GM19463 (cell line): Measurements from ENCODE around the gene UNC119B.

Source experiments
- ATAC-seq: cut with Tn5 transposase; IDR thresholded peaks from one replicate; pipeline ENCODE4 v1.9.1; 2021; ENCODE audit warnings: mild to moderate bottlenecking, moderate library complexity; ENCODE audit not compliant: unreplicated experiment

UNC119B gene

DNA sequence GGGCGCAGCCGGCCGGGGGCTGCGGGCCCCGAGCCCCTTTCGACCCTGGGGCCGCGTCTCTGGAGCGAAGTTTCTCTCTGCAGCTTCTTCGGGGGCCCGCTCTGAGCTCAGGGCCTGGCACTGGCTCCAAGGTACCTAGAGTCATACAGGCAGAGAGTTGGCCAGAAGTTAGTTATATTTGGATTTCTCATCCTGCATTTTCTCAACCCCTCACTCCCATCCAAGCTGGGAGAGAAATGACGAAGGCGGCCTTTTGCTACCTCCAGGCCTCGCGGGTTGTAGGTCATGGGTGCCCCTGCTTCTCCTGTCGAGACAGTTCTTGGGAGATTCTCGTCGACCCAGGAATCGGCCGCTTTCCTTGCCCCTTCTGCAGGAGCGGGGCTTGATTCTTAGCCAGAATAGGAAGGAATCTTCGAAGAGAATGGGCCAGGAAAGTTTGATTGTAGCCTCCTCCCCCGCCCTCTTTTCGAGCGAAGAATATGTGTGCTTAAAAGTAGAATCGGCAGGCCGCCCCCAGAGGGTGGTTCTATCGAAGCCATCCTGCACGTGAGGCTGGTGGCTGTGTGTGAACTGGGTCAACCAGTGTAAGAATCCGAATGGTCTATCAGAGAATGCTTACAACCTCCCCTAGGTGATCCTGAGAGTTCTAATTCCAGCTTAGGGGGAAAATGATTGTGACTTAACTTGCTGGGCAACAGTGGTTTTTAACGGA is 22.5 kb upstream of the UNC119B start:
- ATAC-seq = no peak

DNA sequence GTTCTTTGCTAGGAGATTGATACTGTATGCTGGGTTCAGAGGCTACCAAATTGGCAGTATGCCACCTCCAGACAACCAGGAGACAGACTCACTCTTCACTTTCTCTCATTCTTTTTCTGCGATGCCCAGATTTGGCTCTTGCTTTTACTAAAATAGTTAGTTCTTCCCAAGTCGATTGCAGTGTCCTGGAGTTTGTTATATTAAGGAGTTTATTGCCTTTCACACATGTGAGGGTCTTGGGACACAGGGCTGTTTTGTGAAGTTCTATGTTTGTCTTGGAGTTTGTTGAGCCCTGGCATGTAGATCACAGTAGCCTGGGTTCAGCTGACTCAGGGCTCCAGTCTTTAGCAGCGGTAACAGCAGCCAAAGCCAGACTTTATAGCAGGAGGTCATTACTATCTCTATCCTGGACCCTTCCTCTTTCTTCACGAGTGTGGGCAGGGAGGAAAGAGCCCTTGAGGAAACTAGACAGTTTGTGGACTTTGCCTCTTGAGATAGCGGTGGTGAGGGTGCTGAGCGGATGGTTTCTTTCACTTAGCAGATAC is 21.7 kb upstream of the UNC119B start:
- no peak for ATAC-seq

DNA sequence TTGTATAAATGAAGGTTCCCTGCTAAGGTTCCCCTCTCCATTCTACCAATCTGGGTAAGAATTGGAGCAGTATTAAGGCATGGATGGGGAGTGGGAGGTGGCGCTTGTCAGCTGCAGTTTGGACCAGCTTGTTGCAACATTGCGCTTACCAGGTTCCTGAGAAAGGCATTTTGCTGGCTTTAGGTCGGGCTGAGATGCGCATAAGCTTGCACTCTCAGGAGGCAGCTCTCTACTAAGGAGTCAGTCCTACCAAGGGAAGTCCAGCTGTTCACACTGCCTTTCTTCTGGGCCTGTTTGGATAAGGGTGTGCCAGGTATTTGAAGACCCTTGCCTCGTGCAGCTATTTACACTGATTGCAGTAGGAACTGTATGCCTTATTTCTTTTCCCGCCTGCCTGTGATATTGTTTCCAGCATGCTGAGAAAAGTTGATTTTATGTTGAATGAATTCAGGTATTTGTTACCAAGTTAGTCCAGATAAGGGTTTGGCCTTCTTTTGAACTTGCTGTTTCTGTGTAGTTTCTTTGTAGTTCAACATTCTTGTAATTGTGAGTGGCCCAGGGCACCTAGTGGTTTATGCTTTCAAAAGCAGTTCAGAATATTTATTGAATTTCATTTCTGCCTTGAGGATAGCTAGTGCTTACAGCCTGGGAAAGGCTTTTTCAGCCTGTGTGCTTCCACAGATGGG is 20.7 kb upstream of the UNC119B start:
- ATAC-seq = no peak

DNA sequence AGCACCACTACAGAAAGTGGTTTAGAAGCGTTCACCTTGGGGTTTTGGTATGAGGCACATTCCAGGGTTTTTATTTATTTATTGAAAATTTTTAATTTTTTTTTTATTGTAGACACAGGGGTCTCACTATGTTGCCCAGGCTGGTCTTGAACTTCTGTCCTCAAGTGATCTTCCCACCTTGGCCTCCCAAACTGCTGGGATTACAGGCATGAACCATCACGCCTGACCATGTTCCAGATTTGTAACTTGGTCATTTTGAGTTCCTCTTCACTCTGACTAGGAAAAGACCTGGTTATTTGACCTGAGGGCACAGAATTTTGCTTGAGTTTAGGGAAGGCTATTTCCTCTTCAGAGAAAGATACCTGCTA is 20.2 kb upstream of the UNC119B start:
- ATAC-seq = no peak

DNA sequence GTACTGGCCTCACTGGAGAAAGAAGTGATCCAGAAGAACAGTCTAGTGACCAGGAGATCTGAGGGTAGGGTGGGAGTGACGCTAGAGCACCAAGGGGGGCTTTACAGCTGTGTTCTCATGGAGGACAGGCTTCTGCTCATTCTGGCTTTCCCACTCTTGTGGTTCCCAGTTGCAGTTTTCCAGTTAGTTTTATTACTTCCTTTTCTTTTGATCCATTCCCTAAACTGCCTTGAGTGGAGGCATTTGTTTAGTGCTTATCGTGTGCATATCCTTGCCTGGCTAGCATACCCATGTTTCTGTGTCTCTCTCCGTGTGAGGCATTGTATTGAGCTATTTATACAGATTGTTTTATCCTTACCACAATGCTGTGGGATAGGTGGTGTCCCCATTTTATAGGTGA is 19.3 kb upstream of the UNC119B start:
- ATAC-seq = no peak

DNA sequence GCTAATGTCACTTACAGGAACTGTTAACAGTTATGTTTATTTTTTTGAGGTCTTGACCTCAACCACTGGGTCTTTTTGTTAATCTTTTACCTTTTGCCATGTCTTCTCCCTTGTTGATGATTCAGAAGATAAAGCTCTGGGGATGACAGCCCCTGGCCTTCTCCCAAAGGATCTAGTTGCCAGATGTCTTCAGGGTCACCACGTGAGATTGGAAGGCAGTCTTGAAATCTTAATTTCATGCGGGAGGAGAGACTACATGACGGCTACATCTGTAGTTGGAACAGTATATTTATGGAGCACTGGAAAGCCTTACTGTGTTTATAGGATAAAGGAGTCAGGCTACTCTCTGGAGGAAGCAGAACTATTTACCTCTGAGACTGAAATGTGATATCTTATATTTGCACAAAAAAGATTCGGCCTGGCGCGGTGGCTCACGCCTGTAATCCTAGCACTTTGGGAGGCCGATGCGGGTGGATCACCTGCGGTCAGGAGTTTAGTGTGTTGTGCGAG is 17.7 kb upstream of the UNC119B start:
- no peak for ATAC-seq

DNA sequence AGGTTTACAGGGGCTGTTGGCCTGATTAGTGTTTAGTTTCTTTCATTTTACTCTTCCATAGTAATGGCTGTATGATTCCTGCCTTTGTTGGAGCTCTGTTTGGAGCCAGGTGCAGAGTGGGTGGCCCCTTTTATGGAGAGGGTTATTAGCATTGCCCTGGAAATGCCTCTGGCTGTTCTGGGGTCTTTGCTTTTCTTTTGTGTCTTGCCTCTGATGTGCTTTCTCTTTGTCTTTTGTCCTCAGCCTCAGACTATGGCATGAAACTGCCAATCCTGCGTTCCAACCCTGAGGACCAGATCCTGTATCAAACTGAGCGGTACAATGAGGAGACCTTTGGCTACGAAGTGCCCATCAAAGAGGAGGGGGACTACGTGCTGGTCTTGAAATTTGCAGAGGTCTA is 16.4 kb upstream of the UNC119B start:
- no peak for ATAC-seq

DNA sequence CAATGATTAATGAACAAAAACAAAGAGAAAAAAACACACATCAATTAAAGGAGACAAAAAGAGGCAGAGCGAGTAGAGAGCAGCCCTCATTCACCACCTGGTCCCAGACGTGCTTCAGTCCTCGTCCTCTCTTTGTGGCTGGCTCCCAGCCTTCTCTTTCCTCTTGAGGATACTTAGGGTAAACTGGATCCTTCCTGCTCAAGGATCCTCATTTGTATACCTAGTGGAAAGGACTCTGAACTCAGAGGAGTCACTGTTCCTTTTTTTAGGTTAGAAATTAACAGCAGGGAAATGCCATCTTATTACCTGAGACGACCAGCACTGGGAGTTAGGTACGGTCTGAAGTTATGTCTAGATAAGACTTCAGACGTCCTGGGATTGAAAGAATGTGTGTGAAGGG is 13.6 kb upstream of the UNC119B start:
- ATAC-seq = no peak

DNA sequence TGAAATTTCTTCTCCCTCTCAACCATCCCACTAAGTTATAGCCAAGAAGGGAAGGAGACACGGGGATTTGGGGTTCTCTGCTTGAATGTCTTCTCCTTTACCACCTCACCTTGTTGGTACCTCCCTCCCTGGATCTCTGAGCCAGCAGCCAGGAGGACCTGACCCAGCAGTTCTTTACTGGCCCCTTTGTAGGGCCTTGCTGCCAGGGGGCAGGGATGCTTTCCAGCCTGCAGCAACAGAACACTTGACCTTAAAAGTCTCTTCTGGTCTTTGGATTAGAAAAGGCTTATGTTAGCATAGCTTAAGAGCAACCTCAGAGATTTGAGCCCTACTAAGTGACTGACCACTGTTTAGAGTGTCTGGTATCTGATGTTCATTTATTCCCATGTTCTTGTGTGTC is 12.9 kb upstream of the UNC119B start:
- no peak for ATAC-seq

DNA sequence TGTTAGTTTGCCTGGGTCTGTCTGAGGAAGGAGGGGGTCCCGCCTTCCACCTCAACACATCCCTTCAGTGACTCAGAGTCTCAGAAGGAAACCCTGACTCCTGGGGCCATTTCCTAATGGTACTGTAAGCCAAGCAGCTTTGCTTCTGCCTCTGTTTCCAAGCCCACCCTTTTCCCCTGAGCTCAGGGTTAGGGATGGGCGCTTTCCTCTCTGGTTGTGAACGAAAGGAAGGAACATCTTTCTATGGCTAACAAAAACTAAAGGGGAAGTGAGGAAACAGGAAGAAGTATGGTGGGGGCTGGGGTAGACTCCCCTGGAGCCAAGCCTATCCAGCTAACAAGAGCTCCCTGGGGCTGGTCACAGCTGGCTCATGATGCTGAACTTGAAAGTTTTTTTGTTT is 11.6 kb upstream of the UNC119B start:
- ATAC-seq = no peak

DNA sequence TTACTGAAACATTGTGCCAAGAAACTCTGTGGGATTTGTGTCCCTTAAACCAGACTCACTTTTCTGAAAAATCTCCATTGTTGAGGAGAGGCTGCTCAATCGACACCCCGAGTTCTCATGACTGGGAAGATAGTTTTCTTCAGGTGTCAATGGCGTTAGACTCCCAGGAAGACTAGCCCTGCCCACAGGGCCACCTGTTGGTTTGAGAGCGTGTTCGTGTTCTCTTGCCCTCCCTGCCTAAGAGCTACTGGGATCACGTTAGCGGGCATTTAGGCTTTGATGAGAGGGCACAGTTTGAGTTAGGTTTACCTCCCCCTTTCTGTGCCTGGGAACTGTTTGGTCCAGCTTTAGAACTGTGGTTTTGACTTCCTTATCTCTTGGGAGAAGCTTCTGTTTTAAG is 10.7 kb upstream of the UNC119B start:
- ATAC-seq = no peak

DNA sequence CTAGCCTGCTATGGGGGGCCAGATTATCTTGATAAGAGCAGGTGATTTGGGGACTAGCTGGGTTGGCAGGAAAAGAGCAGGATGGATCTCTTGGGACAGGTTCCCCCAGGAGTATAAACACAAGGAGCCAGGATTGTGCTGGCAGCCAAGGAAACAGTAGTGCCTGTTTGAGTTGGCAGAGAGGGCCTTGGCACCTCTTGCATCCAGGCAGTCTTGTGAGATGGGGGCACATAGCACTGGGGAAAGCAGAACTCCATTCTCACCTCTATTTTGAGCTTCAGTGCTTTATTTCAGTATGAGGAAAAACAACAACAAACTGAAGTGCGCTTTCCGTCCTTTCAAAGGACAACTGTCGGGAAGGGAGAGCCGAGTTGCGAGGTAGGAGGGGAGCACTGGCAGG is 9.4 kb upstream of the UNC119B start:
- ATAC-seq = no peak

DNA sequence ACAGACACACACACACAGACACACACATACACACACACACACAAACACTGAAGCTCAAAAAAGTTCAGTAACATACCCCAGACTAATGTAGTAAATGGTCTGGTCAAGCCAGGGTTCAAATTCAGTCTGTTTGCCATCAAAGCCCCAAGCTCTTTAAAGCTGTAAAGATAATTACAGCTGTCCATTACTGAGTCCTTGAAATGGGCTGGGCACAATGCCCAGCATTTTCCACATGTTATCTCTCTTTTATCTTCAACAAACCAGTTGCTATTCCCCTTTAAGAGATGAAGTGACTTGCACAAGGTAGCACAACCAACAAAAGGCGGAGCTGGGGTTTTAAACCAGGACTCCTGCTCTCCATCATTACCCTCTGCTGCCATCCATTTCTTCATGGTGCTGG is 7.6 kb upstream of the UNC119B start:
- ATAC-seq = no peak

DNA sequence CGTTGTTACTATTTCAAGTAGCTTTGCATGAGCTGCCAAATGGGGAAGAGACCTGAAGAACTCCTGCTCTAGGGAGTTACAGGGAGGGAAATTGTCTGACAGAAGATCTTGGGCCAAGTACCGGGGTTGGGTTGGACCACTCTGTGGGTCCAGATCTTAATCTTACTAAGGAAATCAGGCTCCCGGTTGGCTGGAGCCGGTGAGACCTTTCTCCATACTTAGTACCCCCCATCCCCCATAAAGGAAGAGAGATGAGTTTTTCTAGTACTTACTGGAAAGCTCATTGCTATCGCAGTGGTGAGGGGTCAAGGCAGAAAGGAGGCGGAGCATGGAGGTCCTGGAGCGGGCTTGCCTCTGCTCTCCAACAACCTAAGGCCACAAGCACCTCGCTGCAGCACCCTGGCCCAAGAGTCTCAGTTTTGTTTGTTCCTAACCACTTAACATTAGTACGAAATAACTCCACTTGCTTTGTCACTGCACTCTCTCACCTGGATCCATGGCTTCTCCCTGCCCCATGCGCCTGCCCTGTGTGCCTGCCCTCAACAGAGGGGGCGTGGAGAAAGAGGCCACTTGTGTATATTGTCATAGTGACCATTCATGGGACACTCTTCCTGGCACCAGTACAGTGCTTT is 6.8 kb upstream of the UNC119B start:
- ATAC-seq = no peak

DNA sequence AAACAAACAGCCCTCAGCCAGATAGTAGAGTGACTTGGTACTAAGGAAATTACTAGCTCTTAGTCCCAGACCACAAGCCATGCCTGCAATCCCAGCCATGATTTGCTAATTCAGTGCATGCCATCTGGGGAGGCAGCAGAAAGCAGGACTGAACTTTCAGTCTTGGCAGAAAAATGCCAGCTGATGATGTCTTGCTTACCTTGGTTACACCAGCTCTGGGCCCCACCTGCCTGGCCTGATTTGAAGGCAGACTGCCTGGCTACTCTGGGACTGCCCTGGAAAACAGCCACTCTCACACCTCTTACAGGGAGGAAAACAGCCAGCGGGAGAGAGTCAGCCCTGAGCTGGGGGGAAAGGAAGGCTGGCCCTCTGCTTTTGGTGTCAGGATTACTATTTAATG is 4.6 kb upstream of the UNC119B start:
- ATAC-seq = no peak

DNA sequence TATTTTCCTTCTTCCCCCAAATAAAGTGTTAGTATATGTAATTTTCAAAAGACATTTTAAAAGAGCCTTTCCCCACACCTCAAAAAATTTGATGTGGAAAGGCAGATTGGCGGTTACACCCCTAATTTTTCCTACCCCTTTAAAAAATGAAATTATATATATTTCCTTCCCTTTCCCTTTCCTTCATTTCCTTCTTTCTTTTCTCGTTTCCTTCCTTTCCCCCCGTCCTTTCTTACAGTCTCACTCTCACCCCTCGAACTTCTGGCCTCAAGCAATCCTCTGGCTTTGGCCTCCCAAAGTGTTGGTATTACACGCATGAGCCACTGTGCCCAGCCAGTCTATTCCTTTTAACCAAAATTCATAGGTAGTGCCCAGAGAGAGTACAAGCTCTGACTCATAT is 4.2 kb upstream of the UNC119B start:
- ATAC-seq = no peak

DNA sequence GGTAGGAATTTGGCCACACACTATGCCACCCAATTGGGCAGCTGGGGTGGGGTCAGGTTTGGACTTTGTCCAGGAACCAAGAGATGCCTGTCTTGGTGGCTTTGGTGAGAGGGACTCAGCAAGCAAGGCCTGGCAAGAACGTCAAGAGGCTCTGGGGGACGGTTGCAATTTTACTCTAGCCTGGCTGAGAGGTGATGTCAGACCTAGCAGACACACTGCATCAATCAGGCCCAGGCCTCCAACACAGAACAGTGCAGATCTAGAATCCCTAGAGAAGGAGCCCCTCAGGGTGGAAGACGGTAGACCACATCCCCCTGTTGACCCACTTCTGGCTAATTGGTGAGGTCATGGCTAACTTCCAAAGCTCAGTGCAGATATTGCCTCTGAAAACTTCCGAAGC is 1.6 kb upstream of the UNC119B start:
- ATAC-seq = no peak

DNA sequence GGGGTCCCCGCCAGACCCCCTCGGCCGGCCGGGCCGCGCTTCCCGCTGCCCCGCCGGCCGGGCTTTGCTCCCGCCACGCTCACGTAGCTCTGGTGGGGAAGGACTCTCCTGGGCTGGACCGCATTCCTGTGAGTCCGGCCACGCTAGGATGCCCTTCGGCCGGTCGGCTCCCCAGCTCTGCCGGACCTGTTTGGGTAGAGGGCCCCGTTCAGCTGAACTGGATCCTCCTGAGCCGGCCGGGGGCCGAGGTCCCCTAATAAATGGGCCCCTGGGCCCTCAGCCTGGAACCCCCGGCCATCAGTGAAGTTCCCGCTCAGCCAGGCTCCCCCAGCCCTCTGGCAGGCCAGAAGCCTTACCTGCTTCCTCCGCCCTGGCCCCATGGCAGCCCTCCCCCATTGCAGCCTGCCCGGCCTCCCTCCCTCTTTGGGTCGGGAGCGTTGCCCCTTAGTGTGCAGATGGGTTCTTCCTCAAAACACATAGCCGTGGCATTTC is 593 bp downstream of the UNC119B start:
- peak; percentile 27 for ATAC-seq

DNA sequence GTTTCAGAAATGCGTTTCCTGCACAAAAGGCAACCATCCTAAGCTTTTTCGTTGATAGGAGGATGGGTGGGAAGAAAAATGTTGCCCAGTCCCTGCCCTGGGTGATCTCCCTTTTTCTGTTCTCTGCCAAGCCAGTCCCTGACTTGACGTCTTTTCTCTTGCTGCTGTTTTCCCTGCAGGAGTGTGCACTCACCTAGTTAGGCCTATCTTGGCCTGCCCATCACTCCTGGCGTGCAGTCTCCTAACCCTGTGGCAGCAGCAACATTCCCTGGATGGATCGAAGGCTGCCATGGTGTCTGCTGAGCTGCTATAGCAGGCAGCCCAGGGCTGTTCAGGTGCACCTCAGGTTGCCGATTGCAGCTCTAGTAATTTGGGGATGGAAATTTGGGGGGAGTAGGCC is 1.2 kb downstream of the UNC119B start:
- no peak for ATAC-seq

DNA sequence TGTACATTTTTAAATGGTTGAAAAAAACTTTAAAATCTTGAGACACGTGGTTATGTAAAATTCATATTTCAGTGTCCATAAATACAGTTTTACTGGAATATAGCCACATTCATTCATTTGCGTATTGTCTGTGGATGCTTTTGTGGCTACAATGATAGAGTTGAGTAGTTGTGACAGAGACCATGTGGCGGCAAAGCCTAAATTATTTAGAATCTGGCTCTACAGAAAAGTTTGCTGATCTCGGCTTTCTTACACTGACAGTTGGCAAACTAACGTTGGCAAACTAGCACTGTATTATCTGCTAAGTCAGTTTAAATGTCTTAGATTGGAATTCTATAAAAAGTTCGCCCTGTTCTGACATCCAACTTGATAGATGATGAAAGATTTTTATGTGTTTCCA is 2.4 kb downstream of the UNC119B start:
- no peak for ATAC-seq

DNA sequence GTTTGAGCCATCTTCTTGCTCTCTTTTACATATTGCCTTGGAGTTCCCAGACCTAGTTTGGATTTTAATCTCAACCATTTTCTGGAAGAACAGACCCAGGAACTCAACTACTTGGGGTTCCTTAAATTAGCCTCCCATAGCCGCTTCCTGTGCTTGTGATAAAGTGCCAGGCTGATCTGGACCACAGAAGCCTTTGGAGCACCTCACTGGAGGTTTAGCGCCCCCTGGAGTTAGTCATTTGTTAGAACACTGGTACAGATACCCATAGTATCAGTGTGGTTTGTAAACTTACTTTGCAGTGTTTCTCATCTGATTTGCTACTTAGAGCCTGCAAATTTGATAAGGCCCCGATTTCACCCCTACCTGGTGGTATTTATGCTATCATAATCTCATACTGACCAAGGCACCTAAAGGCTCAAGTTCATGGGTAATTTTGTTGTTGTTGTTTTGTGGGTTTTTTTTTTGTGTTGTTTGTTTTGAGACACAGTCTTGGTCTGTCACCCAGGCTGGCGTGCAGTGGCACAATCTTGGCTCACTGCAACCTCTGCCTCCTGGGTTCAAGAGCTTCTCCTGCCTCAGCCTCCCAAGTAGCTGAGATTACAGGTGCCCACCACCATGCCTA is 3.7 kb downstream of the UNC119B start:
- ATAC-seq = no peak
